GM19455 (cell line): ENCODE measurements around the gene PITPNC1.
"Not testable (repeated sequence)": the region's sequence is repeated elsewhere in the genome, so short reads cannot be mapped to it uniquely, and the experiment has no call there.

Experiments used
- ATAC-seq: cut with Tn5 transposase; IDR thresholded peaks from one replicate; pipeline ENCODE4 v1.9.1; 2021; ENCODE audit not compliant: unreplicated experiment

PITPNC1 gene

DNA sequence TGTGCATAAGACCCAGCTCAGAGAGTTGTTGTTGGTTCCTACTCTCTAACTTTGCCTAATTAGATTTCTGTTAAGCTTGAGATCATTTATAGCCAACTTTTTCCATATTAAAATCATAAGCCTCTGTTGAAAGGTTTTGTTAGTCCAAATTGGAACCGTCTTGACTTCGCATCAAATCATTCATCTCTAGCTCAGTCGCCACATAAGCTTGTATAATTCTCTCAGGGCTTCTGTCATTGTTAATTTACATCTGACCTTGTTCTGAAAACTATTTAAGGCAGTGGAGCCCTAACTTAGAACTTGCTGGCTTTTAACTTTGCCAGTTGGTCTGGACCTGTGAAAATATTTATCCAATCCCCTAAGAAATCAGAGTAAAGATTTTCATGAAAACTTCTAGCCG lies 107.2 kb downstream of the PITPNC1 start:
- ATAC-seq: no peak

DNA sequence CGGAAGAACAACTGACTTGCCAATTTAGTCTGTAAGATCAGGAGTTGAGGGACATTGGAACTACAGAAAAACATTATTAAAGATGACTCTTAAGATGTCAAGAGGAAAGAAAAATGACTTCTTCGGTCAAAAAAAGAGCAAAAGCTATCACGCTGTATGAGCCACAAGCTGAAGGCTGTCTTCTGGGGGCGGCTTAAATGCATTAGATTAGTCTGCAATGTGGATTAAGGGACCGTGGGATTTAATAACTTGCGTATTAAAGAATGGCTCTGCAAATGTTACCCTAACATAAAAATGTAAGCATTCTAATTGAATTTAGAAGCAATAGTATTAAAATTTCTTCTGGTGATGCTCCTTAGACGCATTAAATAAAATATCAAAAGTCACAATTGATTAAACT lies 108.6 kb downstream of the PITPNC1 start:
- ATAC-seq: no peak

DNA sequence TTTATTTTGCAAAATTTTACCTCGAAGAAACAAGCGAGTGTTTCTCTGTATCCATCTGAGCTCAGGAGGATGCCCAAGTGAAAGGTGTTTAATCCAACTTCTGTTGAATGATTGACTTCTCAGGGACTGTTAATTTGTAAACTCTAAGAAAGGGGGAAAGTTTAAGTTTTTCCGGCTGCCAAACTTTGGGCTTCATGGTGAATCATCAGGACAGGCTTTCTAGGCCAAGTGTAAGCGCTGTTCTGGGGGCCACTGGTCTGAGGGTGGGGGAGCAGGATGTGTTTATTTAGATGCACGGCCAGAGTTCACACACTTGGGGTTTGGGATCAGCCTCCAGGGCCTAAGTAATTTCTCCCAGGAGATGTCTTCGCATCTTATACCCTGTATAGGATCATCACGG lies 110.4 kb downstream of the PITPNC1 start:
- ATAC-seq: no peak

DNA sequence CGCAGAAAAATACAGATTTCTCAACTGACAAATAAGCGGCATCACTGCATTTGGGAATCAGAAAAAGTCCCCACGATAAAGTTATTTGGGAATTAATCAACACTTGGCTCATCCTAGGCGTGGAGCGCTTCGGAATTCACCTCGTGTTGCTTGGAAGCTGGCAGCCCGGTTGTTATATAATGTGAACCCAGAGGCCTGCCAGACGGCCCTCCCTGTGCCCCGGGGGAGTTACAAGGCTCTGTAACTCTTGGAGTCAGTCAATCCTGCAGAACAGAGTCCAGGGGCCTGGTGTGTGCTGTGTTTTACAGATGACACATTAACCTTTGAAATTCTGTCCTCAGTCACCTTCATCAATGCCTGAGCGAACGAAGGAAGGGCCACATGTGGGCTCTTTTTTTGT lies 111.1 kb downstream of the PITPNC1 start:
- no peak for ATAC-seq

DNA sequence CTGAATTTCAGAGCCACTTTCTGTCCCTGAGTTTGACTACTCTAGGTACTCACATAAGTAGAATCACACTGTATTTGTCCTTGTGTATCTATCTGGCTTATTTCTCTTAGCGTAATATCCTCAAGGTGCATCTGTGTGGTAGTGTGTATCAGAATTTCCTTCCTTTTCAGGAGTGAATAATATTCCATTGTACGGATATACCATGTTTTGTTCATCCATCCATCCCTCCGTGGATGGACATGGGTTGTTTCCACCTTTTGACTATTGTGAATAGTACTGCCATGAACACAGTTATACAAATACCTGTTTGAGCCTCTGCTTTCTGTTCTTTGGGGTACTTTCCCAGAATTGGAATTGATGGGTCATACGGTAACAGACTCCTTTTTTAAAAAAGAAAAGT lies 111.7 kb downstream of the PITPNC1 start:
- ATAC-seq: no peak

DNA sequence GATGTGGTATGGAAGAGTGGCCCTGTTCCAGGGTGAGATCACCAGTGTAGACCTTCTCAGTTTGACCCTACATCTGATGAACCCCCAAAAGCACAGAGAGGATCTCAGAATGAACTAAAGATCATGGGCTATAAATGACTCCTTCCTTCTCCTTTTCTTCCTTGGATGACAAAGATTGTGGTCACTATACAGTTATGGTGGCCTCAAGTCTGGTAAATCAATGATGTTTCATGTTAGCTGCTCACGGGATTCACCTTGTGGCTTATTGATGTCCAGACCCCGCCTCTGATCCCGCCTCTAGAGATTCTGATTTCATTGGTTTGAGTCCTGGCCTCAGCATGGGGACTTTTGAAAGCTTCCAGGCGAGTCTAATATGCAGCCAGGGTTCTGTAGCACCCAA lies 112.2 kb downstream of the PITPNC1 start:
- no peak for ATAC-seq

DNA sequence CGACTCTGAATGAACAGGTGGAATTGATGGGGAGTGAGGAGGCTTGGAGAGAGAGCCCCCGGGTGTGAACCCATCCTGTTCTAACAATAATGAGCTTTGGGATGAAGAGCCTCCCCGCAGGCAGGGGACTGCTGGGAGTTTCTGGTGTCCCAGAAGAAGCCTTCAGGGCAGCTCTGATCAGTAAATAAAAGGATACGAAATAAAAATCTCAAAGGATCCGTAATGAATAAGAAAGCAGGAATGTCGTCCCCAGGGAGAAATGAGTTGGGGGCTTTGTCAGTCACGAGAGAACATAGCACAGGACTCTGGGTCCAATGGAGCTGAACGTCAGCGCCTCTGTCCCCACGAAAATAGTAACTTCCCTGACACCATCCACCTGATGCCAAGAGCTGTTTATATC lies 113.4 kb downstream of the PITPNC1 start:
- no peak for ATAC-seq

DNA sequence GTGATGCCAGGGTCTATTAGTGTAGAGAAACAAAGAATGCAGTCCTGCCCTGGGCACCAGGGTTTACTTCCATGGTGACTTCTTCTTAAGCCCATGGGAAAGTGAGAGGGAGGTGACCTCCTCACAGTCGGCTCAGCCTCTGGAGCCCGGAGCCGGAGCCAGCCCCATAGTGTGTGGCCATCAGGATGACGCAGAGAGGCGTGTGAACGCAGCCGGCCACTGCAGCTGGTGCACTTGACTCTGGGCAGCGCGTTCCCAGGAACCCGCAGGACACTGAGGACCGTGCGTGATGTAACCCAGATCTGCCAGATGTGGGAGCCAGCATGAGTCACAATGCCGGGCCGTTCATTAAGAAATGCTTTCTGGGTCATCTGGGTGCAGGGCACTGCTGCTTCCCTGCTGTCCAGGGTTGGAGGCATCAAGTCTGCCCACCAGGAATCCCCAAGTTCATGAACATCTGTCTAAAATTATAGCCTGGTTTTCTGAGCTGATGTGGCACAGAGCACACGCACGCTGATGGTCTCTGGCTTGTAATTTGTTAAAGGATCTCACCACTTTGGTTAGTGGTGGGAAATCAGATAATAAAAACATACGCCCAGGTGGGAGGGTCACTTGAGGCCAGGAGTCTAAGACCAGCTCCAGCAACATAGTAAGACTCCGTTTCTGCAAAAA lies 114.1 kb downstream of the PITPNC1 start:
- no peak for ATAC-seq

DNA sequence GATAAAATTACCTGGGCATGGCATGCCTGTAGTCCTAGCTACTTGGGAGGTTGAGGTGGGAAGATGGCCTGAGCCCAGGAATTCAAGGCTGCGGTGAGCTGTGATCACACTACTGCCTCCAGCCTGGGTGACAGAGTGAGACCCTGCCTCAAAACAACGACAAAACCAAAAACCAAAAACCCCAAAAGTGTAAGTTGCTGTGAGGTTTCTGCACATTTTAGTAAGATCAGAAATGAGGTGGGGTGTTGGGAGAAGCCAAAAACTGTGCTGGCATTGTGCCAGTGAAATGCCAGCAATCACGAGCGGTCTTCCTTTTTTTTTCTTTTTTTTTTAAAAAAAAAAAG lies 114.6 kb downstream of the PITPNC1 start:
- no peak for ATAC-seq

DNA sequence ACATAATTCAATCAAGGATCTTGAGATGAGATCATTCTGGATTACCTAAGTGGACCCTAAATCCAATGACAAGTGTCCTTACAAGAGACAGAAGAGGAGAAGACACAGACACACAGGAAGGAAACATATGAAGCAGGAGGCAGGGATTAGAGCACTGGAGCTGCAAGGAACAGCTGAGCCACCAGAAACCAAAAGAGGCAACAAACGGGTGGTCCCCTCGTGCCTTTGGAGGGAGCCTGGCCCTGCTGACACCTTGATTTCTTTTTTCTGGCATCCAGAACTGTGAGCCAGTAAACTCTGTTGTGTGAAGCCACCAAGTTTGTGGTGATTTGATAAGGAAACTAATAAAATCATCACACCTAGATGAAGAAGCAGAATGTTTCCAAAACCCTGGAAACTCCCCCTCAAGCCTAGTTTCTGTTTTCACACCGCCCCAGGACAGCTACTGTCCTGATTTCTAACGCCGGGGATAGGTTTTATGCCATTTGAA lies 115.2 kb downstream of the PITPNC1 start:
- no peak for ATAC-seq

DNA sequence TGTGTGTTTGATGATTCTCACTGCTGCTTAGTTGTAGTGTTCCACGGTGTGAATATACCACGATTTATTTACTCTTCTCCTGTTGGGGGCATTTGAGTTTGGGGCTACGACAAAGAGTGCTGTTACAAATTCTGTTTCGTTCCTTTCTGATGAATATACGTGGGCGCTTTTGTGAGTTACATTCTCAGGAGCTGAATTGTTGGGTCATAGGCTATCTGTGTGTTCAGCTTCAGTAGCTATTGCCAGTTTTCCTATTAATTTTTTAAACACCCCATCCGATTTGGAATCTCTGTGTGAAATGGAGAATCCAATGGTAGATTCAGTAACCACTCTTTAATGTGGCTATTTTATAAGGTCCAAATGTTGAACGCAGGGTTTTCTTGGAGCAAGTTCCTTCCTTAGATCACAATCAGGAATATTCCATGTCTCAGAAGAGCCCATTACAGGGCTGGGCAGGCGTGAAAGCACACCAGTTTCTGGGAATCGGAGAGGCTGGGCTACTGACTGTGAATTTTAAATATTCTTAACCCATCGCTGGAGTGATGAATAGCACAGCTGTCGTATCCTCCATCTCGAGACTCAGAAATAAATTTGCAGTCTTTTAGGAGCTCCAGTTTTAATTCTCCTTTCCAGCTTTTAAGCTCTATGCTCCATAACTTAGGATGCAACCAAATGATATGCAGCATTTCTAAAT lies 115.9 kb downstream of the PITPNC1 start:
- no peak for ATAC-seq

DNA sequence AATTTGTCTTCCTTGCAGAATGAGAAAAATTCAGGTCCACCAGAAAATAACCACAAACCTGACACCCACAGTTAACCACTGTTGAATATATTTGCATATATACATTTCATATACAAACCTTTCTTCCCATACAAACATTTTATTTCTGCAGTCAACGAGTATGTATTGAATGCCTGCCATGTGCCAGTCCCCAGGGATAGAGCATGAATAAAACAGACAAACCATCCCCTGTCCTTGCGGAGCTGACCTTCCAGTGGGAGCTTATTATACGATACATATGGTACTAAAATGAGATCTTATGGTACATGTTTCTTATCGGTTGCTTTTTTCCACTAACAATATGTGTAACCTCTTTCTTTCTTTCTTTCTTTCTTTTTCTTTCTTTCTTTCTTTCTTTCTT lies 116.7 kb downstream of the PITPNC1 start:
- no peak for ATAC-seq

DNA sequence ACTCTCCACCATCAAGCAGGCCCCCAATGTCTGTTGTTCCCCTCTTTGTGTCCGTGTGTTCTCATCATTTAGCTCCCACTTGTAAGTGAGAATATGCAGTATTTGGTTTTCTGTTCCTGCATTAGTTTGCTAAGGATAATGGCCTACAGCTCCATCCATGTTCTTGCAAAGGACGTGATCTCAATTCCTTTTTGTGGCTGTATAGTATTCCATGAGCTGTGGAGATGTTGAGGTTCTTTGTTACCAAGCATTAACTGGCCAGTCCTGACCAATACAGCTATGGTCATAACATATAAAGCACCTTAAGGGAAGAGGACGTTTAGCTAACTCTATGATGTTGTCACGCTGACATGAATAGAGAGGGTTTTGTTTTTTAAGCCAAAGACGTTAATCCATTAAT lies 118.5 kb downstream of the PITPNC1 start:
- ATAC-seq: not testable (repeated sequence)

DNA sequence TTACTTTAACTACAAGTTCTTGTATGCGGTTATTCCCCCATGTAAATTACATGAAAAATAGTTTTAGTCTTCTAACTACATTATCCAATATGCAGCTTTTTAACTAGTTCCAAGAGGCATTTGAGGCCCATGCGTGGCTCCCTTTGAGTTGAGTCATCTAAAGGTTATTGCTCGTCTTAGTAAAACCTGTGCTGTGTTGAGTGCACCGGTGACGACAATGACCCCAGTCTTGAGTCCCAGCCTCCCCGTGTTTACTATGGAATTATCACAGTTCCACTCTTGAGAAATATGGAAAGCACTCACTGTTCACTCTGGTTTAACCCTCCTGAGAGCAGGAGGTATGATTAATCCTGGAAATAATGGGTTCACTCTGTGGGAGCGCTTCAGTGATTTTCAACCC lies 119.2 kb downstream of the PITPNC1 start:
- ATAC-seq: no peak

DNA sequence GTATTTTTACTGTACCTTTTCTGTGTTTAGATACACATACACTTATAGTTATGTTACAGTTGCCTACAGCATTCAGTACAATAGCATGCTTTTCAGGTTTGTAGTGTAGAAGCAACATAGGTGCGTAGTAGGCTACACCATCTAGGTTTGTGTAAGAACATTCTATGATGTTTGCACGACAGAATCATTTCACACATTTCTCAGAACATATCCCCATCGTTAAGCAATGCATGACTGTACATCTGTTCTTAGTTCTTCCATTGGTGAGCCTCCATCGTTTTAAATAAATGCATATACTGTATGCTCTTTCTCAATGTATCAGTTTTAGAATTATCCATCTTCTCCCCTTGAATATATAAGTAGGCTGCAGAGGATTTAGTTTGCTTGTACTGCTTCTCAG lies 122.6 kb downstream of the PITPNC1 start:
- no peak for ATAC-seq

DNA sequence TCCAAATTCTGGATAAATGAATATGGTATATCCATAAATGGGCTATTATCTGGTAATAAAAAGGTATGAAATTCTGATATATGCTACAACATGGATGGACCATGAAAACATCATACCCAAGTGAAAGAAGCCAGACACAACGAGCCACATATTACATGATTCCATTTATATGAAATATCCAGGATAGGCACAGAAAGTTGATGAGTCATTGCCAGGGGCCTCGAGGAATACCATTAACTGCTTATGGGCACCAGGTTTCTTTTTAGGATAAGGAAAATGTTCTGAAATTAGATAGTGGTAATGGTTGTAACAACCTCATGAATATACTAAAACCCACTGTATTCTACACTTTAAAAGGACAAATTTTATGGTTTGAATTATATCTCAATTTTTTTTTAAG lies 123.2 kb downstream of the PITPNC1 start:
- ATAC-seq: no peak

DNA sequence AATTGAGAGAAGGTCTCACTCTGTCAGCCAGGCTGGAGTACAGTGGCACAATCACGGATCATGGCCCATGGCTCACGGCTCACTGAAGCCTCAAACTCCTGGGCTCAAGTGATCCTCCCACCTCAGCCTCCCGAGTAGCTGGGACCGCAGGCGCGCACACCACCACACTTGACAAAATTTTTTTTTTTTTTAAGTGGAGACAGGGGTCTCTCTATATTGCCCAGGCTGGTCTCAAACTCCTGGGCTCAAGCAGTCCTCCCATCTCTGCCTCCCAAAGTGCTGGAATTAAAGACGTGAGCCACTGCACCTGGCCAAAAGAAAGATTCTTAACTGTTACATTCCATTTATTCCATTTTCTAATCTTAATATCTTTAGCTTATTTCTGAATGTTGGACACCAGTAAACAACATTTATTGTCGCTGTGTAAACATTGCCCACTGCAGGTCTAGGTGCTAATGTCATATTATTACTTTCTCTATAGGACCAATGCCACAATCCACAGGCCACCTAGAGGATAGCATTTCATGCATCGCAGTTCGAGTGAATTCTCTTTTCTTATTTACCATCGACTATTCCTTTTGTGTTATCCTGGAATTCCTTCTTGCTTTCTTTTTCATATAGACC lies 123.7 kb downstream of the PITPNC1 start:
- ATAC-seq: no peak

DNA sequence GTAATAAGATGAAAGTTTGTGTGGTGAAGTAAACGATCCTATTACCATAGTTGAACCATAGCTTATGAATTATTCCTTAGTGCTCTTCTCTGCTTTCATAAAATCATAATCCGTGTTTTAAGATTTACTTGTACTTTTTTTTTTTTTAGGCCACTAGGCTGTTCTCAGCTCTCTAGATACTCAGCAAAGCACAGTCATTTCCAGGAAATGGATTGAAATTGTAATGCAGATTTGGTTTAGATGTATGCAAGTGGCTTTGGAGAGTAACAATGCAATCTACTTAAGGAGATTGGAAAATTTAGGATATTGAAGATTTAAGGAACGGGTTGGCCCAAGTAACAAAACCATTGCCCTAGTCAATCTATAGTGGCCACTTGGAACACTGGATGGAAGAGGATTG lies 125.1 kb downstream of the PITPNC1 start:
- ATAC-seq: no peak

DNA sequence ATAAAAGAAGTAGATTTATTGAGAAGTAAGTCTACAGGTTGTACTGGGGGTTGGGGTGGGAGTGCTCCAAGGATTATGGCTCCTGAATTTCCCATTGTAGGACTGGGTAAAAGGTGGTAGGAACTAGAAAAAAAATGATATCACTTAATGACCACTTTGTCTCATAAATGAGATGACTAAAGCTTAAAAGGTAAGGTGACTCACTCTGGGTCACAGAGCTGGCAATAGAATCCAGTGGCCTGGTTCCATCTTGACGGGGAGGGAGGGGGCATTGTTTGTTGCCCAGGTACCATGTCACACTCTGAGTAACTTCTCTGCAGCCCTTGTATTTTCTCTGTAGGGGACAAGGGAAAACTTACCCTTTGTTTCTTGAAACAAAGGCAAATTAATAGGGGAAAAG lies 126.1 kb downstream of the PITPNC1 start:
- no peak for ATAC-seq

DNA sequence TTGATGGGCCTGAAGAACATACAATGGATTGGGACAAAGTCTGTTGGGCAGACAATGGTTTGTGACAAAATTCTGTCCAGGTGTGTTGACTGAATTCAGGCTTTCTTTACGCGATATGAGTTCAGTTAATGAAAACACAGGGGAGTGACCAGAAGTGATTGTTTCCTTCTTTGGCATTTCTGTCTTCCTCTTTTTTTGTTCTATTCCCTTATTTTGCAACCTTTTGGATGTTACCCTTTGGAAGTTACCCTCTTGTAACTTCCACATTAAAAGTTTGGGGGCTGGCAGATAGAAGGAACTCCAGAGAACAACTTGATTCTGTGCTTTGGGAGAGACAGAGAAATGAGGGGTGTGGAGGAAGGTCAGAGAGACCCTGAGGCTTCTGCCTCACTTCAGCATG lies 126.7 kb downstream of the PITPNC1 start:
- ATAC-seq: no peak

DNA sequence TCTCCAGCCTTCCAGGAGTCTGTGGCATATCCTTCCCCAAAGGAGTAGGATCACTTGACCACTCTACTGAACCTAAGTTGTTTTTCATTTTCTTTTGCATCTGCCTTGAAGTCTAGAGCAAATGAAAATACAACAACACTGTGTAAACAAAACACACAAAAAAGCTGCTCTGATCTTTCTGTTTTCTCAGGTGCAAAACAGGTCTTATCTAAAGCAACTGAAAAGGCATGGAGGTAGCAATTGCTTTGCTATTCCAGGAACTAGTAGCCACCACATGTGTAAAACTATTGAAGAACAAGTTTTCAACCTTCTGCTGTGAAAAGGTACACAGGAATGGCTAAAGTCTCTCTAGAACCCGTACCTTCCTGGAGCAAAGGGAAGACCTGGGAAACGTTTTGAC lies 127.1 kb downstream of the PITPNC1 start:
- ATAC-seq: no peak

DNA sequence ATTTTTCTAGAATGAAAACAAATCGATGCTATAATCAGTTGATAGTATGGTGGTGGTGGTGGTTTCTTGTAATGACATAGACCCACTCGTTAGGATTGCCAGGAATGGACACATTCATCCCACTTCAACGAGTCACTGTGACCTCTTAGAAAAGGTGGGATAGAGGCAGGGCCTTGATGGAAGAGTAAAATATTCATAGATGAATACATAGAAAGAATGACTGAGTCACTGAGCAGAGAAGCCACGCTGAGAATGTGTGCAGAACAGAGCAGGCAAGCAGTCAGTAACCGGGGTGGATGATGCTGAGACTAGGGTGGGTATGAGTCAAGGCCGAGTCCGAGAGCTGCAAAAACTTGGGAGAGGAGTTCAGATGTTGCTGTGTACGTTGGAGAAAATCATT lies 129.9 kb downstream of the PITPNC1 start:
- ATAC-seq: no peak
